Mesendoderm (in vitro differentiated cells): ENCODE data around the gene TNFAIP8L2.

ENCODE experiments used
- DNase-seq: peaks from one replicate; pipeline ENCODE4 v3.0.0; 2013
- H2AK5ac ChIP-seq: 2 replicates; pipeline ENCODE4 v1.6.1; 2013; ENCODE audit warnings: low read length, inconsistent platforms
- H2BK120ac ChIP-seq: 2 replicates; pipeline ENCODE4 v1.6.1; 2013; ENCODE audit warnings: low read depth, mild to moderate bottlenecking, low read length, moderate library complexity, mixed read lengths
- H2BK15ac ChIP-seq: replicated peaks from 2 replicates; pipeline ENCODE4 v1.6.1; 2013; ENCODE audit warnings: low read depth, mild to moderate bottlenecking, moderate library complexity
- H2BK5ac ChIP-seq: 2 replicates; pipeline ENCODE4 v1.6.1; 2013; ENCODE audit warnings: low read length, inconsistent platforms
- H3K18ac ChIP-seq: 2 replicates; pipeline ENCODE4 v1.6.1; 2013; ENCODE audit warnings: mild to moderate bottlenecking, low read length, mixed read lengths
- H3K23ac ChIP-seq: one replicate; pipeline ENCODE4 v1.6.1; 2013; ENCODE audit warnings: low read length
- H3K27ac ChIP-seq: 2 replicates; pipeline ENCODE4 v1.5.1; 2013; ENCODE audit warnings: low read depth, mild to moderate bottlenecking, inconsistent platforms, low read length, moderate library complexity
- H3K27me3 ChIP-seq: 2 replicates; pipeline ENCODE4 v1.6.1; 2013; ENCODE audit warnings: low read length, control low read depth, mild to moderate bottlenecking, inconsistent platforms; ENCODE audit not compliant: insufficient read depth, poor library complexity
- H3K36me3 ChIP-seq: 2 replicates; pipeline ENCODE4 v1.6.1; 2013; ENCODE audit warnings: low read length, inconsistent platforms; ENCODE audit not compliant: control insufficient read depth, insufficient read depth
- H3K4ac ChIP-seq: one replicate; pipeline ENCODE4 v1.6.1; 2013; ENCODE audit warnings: low read depth, mild to moderate bottlenecking, low read length, moderate library complexity
- H3K4me1 ChIP-seq: 2 replicates; pipeline ENCODE4 v1.6.1; 2013; ENCODE audit warnings: low read depth, low read length, inconsistent platforms; ENCODE audit not compliant: control insufficient read depth
- H3K4me2 ChIP-seq: 2 replicates; pipeline ENCODE4 v1.6.1; 2013; ENCODE audit warnings: low read length
- H3K4me3 ChIP-seq: 2 replicates; pipeline ENCODE4 v1.5.1; 2013; ENCODE audit warnings: mild to moderate bottlenecking, low read length
- H3K56ac ChIP-seq: one replicate; pipeline ENCODE4 v1.6.1; 2013; ENCODE audit warnings: low read length
- H3K79me1 ChIP-seq: 2 replicates; pipeline ENCODE4 v1.6.1; 2013; ENCODE audit warnings: low read length, inconsistent platforms
- H3K79me2 ChIP-seq: 2 replicates; pipeline ENCODE4 v1.6.1; 2013; ENCODE audit warnings: mild to moderate bottlenecking, low read length; ENCODE audit not compliant: control insufficient read depth, insufficient read depth
- H3K9ac ChIP-seq: 2 replicates; pipeline ENCODE4 v1.6.1; 2013; ENCODE audit warnings: low read length, inconsistent platforms
- H4K5ac ChIP-seq: one replicate; pipeline ENCODE4 v1.6.1; 2013; ENCODE audit warnings: low read length
- H4K8ac ChIP-seq: one replicate; pipeline ENCODE4 v1.6.1; 2013; ENCODE audit warnings: low read depth, mild to moderate bottlenecking, control low read depth, low read length, moderate library complexity
- WGBS: extraction: QIAGEN DNeasy Blood & Tissue Kit; methylation state at CpG from one replicate; pipeline ENCODE4 v1.1.7; 2013; ENCODE audit warnings: low lambda C conversion rate, missing lambda C conversion rate; ENCODE audit not compliant: insufficient coverage; ENCODE audit errors: extremely low coverage; 5-methylcytosine and 5-hydroxymethylcytosine counted together

Gene TNFAIP8L2

DNA sequence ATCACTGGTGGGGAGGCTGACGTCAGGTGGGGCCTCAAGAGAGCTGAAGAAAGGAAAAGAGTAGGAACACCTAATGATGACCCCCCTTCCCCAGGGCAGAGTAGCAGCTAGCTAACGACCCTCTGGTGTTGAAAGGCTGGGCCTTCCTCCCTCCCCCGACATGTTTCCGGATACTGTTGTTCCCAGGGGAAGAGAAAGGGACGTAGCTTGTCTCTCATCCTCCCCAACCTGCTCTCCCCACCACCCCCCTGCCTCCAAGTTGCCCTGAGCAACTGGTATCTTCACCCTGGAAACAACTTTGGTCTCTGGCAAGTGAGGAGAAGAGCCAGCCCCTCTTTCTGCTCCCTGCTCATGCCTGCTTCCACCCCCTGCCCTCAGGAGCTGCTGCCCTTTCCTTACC lies 12.5 kb upstream of the TNFAIP8L2 start:
- Histone ChIP-seq H3K36me3 (no peaks in the 10 kb centered on the region), H2BK5ac (no peak overlapping the region), H4K8ac (no peak overlapping the region), H4K5ac (no peak overlapping the region), H3K9ac (peak overlapping the region; percentile 6), H3K4ac (no peak overlapping the region), H3K27ac (no peak overlapping the region), H3K56ac (peak overlapping the region; percentile 3), H3K27me3 (no peaks in the 10 kb centered on the region), H2BK15ac (no peak overlapping the region), H2BK120ac (no peak overlapping the region), H3K23ac (no peak overlapping the region), H3K79me1 (peaks cover 2% of the 10 kb centered on the region), H3K4me3 (no peak overlapping the region), H3K18ac (no peak overlapping the region), H3K4me2 (no peak overlapping the region), H2AK5ac (peak overlapping the region; percentile 15), H3K4me1 (peaks cover 22% of the 10 kb centered on the region), H3K79me2 (no peaks in the 10 kb centered on the region)
- WGBS, result no CpG with 5 or more reads among the region's 5 CpGs
- DNase-seq, result peak; percentile 75

DNA sequence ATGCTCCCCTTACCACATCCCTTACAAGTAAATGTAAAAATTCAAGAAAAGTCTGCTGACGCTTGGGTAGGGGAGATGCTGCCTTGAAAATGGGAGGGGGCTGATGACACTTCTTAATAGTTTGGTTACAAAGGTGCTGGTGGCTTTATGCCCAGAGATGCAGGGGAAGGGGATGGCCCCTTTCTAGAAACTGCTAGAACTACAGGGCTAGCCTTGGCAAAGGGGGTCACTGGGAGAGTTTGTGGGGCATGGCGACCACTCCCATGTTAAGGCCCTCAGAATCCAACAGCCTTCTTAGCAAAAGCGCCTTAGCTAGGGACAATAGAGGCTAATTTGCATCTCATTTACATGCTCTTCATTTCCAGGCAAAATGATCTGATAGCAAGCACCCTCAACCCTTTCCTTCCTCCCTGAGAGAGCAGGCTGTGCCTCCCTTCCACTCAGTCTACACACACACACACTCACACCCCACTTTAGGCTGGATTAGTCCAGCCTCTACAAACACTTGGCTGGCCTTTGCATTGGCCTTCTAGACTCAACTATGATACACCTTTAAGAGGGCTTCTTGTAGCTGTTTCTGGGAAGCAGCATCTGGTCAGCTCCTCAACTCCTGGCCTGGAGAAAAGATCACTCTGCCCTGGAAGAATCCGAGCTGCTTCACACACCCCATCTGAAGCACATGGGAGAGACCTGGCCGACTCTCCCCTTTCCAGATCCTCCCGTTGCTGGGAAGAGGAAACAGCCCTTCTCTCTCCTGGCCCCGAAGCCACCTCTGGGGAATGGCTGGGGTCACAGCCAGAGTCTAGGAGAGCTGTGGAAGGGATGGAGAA lies 11.8 kb upstream of the TNFAIP8L2 start:
- no peak overlapping the region for H4K5ac ChIP-seq
- no peak overlapping the region for H4K8ac ChIP-seq
- peak overlapping the region; percentile 94 for H3K56ac ChIP-seq
- DNase-seq, result peak; percentile 57
- no peaks in the 10 kb centered on the region for H3K36me3 ChIP-seq
- H3K27me3 ChIP-seq, result no peaks in the 10 kb centered on the region
- H3K79me1 ChIP-seq, result peaks cover 2% of the 10 kb centered on the region
- no peak overlapping the region for H3K4ac ChIP-seq
- H3K18ac ChIP-seq, result peak overlapping the region; percentile 11
- no peak overlapping the region for H2BK120ac ChIP-seq
- no peak overlapping the region for H2AK5ac ChIP-seq
- H3K79me2 ChIP-seq, result no peaks in the 10 kb centered on the region
- peak overlapping the region; percentile 93 for H3K9ac ChIP-seq
- H3K4me2 ChIP-seq, result peak overlapping the region; percentile 84
- H3K4me3 ChIP-seq, result peak overlapping the region; percentile 89
- peak overlapping the region; percentile 51 for H3K23ac ChIP-seq
- H2BK15ac ChIP-seq, result no peak overlapping the region
- H3K27ac ChIP-seq, result no peak overlapping the region
- no peak overlapping the region for H2BK5ac ChIP-seq
- no CpG with 5 or more reads among the region's 7 CpGs for whole genome bisulfite sequencing
- H3K4me1 ChIP-seq, result peaks cover 22% of the 10 kb centered on the region

- peak overlapping the region; percentile 89 for H3K4me3 ChIP-seq
- H3K4me1 ChIP-seq, result peaks cover 22% of the 10 kb centered on the region
- peaks cover 2% of the 10 kb centered on the region for H3K79me1 ChIP-seq
- H3K9ac ChIP-seq, result peak overlapping the region; percentile 93
- H3K4ac ChIP-seq, result peak overlapping the region; percentile 25
- H3K18ac ChIP-seq, result peak overlapping the region; percentile 11
- no peaks in the 10 kb centered on the region for H3K36me3 ChIP-seq
- peak overlapping the region; percentile 84 for H3K4me2 ChIP-seq
- H3K56ac ChIP-seq, result peak overlapping the region; percentile 94
- DNase-seq, result peak; percentile 63
- H4K5ac ChIP-seq, result no peak overlapping the region
- H2BK5ac ChIP-seq, result no peak overlapping the region
- H2BK15ac ChIP-seq, result no peak overlapping the region
- no peaks in the 10 kb centered on the region for H3K79me2 ChIP-seq
- no peak overlapping the region for H2BK120ac ChIP-seq
- H2AK5ac ChIP-seq, result no peak overlapping the region
- no peak overlapping the region for H3K27ac ChIP-seq
- no peak overlapping the region for H4K8ac ChIP-seq
- peak overlapping the region; percentile 37 for H3K23ac ChIP-seq
- no CpG with 5 or more reads among the region's 43 CpGs for WGBS
- H3K27me3 ChIP-seq, result no peaks in the 10 kb centered on the region
These were observed 11.0 kb upstream of the TNFAIP8L2 start for GRCh38 chr1:151145304-151146071.

DNA sequence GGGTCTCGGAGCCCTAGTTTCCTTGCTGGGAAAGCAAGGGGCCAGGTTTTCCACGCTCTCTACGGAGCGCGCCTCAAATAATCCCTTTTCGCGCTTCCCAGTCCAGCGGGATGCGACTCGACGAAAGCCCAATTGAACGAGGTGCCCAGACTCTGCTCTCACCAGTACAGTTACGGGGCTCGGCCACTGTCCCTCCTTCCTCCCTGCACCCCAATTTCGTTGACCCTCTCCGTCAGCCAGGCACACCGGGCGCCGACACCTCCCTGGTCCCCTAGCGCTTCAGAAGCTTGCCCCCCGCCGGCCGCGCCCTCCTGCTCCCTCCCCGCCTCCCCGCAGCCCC lies 10.4 kb upstream of the TNFAIP8L2 start:
- H4K5ac ChIP-seq, result no peak overlapping the region
- H3K27me3 ChIP-seq, result no peaks in the 10 kb centered on the region
- no peak overlapping the region for H2BK15ac ChIP-seq
- H2BK5ac ChIP-seq, result no peak overlapping the region
- H3K4me1 ChIP-seq, result peaks cover 22% of the 10 kb centered on the region
- H3K79me1 ChIP-seq, result peaks cover 2% of the 10 kb centered on the region
- peak overlapping the region; percentile 25 for H3K4ac ChIP-seq
- no peak overlapping the region for H3K18ac ChIP-seq
- H3K4me2 ChIP-seq, result peak overlapping the region; percentile 84
- peak overlapping the region; percentile 89 for H3K4me3 ChIP-seq
- no peaks in the 10 kb centered on the region for H3K36me3 ChIP-seq
- no peak overlapping the region for H4K8ac ChIP-seq
- no peak overlapping the region for H3K27ac ChIP-seq
- H3K56ac ChIP-seq, result peak overlapping the region; percentile 94
- no peaks in the 10 kb centered on the region for H3K79me2 ChIP-seq
- H3K9ac ChIP-seq, result peak overlapping the region; percentile 93
- no peak overlapping the region for H2BK120ac ChIP-seq
- H3K23ac ChIP-seq, result peak overlapping the region; percentile 7
- WGBS, result no CpG with 5 or more reads among the region's 26 CpGs
- no peak for DNase-seq
- H2AK5ac ChIP-seq, result no peak overlapping the region

DNA sequence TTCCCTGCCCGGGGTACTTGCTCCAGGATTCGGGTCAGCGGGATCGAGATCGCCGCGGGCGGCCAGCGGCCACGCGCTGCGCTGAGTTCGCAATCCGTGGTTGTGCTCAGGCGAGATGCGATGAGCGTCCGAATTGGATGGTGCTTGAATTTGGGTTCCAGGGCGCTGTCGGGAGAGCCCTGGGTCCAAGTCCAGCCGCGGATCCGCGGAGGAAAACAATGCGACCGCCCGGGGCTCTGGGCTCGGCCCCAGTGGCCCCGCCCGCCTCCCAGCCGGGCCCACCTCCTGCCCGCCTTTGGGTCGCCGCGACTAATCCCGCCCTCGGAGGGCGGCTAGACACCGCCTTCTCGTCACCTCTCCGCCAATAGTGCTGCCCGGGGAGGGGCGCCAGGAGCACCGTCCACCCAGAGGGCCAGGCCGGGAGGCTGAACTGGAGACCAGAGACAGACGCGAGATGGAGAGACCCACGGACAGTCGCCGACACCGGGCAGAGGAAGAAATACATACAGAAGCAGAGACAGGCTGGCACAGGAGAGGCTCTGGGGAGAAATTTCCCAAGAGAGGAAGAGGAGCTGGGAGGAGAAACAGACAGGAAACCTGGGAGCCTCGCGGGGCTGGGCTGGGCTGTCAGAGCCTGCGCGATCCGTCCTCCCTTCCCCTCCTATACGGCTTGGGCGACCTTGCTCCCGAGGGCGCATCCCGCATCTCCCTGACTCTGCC lies 9.9 kb upstream of the TNFAIP8L2 start, which contains the start of gene SEMA6C:
Gene SEMA6C, minus strand, starts transcription at position 220 of the 720 bp plus-strand sequence. CDS start 4,010 bp downstream, outside the sequence.
- Histone ChIP-seq H2AK5ac (no peak within 1 kb of the TSS), H2BK15ac (no peak within 1 kb of the TSS), H3K4me1 (peaks cover 22% of the 10 kb centered on the region), H3K4ac (peak within 1 kb of the TSS; percentile 25), H3K36me3 (no peaks in the 10 kb centered on the region), H3K23ac (peak within 1 kb of the TSS; percentile 37), H3K4me3 (peak within 1 kb of the TSS; percentile 89), H3K9ac (peak within 1 kb of the TSS; percentile 93), H4K8ac (no peak within 1 kb of the TSS), H3K79me2 (no peaks in the 10 kb centered on the region), H2BK5ac (no peak within 1 kb of the TSS), H3K56ac (peak within 1 kb of the TSS; percentile 94), H3K18ac (peak within 1 kb of the TSS; percentile 11), H3K27me3 (no peaks in the 10 kb centered on the region), H3K79me1 (peaks cover 2% of the 10 kb centered on the region), H3K27ac (no peak within 1 kb of the TSS), H2BK120ac (no peak within 1 kb of the TSS), H4K5ac (no peak within 1 kb of the TSS), H3K4me2 (peak within 1 kb of the TSS; percentile 94)
- no CpG with 5 or more reads among the region's 61 CpGs for WGBS
- peak; percentile 95 for DNase-seq
